ENCODE measurements around the gene SEPTIN3. TPM values are rescaled to one million over a fixed set of nuclear protein-coding genes. Genes with fewer than 3 reads are reported as not detected.
"Not testable (repeated sequence)": the region's sequence is repeated elsewhere in the genome, so short reads cannot be mapped to it uniquely, and the experiment has no call there.

SEPTIN3 gene
- polyA plus RNA-seq, 1 donor = 0.63 TPM

DNA sequence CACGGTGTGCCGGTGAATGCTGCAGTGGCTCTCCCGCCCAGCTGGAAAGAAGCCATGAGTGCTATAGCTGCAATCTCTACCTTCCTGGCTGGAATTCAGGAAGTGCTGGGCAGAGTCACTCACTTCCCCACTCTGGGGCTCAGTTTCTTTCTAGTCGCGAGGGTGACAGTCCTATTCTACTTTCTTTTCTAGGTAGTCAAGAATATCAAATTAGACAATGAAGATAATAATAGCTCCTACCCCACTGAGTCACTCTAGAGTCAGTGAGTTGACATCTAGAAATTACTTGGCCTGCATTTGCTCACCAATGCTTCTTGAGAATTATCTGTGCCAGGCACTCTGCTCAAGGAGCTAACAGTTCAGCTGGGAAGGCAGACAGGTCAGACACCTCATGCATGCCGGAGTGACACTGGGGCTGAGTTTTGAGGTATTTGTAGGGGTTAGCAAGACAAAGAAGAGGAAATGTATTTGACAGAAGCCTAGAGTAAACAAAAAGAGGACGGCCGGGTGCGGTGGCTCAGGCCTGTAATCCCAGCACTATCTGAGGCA lies 25.5 kb upstream of the SEPTIN3 start:
- no peak for DNase-seq

DNA sequence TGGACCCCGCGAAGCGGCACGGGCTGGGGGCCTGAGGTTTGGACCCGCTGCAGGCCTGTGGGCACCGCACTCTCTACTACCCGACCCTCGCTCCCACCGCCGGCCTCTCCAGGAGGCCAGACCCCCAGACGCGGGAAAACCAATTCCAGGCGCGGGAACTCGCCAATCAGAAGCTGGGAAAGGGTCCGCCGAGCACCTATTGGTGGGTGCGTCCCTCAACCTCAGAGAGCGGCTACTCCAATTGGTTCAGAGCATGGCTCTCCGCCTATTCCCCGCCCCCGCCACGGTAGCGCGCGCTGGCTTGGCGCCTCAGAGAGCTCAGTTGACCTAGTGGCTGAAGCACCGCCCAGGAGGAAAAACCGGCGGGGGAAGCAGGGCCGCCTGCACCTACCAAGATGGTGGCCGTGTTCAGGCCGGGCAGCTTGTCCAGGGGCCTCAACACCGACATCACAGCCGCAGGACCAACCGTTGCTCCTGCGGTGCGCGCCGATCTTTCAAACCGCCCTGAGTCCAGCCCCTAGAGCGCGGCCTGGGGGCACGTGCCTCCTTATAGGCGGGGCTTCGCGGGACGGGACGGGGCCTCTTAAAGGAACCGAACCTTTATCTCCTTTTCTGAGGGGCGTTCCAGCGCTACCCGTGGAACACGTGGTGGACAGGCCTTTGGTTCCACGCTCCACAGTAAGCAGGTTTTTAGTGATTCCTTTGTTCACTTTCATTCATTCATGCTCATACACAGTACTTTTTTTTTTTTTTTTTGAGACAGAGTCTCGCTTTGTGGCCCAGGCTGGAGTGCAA lies 22.4 kb upstream of the SEPTIN3 start, which contains the start of gene CENPM:
CENPM (minus strand) TSS at position 524 of the 795 bp plus-strand sequence; CDS start at position 448, 76 bp downstream.
- peak; percentile 94 for DNase-seq

DNA sequence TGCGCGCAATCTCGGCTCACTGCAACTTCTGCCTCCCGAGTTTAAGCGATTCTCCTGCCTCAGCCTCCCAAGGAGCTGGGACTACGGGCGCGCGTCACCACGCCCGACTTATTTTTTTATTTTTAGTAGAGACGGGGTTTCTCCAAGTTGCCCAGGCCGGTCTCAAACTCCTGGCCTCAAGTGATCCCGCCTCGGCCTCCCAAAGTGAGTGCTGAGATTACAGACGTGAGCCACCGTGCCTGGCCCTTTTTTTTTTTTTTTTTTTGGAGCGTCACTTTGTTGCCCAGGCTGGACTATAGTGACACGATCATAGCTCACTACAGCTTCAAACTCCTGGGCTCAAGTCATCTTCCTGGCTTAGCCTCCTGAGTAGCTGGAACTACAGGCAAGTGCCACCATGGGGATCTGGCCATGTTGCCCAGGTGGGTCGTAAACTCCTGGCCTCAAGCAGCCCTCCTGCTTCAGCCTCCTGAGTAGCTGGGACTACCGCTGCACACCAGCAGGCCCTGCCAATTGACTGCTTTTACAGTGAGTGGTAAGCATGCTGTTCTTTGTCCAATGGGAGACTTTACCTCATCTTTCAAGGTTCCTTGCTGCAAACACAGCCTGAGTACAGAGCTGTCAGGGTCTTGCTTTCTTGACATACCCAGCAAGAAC lies 21.7 kb upstream of the SEPTIN3 start:
- no peak for DNase-seq

DNA sequence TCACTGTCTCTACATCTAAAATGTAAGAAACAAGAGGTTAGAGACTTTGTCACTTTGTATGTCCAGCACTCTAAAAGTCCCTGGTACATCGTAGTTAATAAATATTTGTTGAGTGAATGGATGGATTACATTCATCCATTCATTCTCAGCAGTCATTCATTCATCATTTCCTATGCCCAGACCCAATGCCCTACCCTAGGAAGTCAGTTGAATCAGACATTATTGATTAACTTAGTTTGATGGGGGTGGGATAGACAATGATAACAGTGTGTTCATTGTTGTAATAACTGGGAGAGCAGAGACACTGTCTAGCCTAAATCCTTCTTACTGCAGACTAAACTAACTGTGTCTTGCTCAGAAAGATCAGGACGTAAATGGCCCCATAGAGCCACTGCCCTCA lies 21.1 kb upstream of the SEPTIN3 start:
- no peak for DNase-seq

DNA sequence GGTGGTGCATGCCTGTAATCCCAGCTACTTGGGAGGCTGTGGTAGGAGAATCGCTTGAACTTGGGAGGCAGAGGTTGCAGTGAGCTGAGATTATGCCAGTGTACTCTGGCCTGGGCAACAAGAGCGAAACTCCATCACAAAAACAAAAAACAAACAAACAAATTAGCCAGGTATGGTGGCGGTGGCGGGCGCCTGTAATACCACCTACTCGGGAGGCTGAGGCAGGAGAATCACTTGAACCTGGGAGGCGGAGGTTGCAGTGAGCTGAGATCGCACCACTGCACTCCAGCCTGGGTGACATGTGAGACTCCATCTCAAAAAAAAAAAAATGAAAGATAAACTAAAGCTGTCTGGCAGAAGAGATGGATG lies 20.3 kb upstream of the SEPTIN3 start:
- not testable (repeated sequence) for DNase-seq

DNA sequence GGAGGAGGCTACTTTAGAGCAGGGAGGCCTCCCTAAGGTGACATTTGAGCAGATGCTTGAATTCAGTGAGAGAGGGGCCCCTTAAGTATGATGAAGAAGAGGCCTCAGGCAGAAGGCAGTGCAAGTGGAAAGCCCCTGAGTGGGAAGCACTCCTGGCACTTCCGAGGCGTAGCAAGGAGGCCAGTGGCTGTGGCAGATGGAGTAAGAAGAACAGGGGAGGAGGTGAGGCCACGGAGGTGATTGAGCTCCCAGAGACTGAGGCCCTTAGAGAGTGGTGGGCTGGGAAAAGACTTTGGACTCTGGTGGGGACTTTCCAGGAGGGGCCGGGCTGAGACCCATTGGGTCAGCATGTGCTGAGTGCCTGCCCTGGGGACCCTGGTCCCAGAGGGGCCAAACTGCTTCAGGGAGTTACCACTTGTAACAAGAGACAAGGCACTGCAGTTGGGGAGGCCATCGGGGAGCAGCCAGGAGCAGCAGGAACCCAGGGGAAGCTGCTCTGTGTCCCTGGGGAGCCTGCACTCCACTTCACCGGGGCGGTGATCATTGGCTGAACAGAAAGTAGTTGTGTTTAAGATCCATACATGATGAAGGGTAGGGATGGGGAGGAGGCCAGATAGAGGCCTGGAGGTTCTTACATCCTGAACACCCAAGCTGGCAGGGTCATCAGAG lies 19.8 kb upstream of the SEPTIN3 start:
- DNase-seq = no peak

DNA sequence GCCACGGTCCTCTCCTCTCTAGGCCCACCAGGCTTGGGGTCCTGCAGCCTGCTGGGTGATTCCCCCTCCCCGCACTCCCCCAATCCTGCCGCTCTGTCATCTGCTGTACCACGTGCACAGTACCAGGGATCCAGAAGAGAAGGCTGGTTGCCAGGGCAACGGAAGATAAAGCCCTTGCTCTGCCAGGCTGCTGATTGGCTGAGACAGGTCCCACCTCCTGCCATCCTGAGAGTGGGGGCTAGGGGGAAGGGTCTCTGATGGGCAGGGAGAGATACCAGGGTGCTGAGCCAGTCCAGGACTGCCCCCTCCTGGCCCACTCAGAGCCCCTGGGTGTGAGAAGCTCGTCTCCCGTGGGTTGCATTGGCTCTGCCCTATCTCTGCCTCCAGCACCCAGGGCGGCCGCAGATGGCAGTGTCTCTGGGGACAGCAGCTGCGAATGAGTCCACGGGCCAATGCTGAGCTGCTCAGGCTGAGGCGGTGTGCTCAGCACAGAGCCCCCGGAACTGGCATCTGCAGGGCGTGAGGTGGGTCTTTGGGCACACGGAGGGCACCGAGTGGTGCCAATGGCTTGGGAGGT lies 17.3 kb upstream of the SEPTIN3 start, which contains the start of gene SMIM45:
SMIM45 (plus strand) TSS at position 253 of the 577 bp plus-strand sequence.
- no peak for DNase-seq

DNA sequence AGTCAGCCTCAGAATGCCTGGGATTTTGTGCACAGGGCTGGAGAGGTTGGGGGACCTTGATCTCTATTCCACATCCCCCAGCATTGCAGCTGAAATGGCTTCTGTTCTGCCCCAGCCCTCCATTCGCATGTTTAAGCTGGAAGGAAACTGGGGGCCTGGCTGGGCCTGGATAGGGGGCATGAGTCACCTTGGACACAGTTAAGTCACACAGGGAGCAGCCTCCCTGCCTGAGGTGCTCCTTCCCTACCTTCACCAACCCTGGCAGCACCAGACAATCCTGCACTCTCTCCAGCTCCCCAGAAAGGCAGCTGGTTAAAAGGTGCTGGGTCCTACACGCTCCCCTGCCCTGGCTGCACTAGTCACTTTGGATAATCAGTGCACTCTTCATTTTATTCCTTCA lies 16.5 kb upstream of the SEPTIN3 start:
- DNase-seq = no peak

DNA sequence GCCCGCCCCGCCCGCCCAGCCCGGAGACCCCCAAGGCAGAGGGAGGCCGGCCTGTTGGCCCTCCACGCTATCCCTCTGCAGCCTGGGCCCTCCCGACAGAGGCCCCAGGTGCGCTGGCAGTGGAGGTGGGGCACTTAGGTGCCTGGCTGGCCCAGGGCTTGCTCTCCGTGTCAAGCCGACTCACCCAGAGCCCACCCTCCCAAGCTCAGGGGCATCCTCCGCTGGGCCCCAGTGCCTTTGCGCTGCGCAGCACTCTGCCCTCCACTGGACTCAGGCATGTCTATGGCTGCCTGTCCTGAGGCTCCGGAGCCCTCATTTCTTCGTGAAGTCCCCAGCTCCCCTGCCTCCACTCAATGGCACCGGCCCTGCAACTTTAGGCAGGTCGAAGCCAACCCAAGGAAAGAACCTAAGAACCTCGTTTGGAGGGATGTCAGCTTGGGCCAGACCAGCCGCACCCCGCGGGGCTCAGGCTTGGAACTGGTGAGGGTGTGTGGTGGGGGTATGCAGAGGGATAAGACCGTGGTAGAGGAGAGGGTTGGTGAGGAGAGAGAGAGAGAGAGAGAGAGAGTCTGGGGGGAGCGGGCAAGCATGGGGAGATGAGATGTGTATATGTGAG lies 11.2 kb upstream of the SEPTIN3 start:
- no peak for DNase-seq

DNA sequence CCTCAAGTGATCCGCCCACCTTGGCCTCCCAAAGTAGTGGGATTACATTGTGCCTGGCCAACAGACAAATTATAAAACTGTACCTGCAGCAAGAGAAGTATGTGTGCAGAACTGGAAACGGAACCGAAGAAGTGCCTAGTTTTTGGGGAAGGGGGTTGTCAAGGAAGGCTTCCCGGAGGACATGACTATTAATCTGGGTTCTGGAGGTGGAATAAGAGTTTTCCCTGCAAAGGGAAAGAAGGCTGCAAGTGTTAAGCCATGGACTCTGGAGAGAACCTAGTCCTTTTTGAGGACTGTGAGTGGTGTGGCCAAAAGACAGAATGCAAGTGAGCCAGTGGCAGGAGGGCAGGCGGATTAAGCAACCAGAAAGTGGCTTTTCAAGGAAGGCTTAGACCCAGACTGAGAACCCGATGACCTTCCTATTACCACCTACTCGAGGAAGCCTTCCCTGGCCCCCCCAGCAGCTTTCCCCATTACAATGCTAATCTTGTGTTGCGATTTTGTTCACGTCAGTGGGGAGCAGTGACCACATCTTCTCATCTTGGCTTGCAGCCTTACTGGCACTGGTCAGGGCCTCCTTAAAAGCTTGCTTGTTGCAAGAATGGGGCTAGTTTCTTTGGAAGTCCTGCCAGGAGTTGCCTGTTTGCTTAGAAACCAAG lies 5.7 kb upstream of the SEPTIN3 start:
- no peak for DNase-seq

DNA sequence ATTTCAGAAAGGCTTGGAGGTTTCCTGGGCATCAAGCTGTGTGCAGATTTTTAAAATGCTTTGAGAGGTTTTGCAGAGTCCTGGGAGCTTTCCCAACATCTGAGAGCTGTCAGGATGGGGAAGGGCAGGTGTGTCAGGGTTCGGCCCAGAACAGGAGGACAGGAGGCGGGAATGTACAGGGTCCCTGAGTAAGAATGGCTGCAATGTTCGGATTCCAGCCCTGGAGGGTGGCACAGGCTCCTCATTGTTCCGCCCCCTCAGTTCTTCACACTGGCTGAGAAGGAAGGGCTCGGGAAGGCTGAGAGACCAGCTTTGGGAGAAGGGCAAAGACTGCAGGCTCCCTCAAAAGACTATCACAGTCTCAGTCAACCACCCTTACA lies 5.1 kb upstream of the SEPTIN3 start:
- no peak for DNase-seq

DNA sequence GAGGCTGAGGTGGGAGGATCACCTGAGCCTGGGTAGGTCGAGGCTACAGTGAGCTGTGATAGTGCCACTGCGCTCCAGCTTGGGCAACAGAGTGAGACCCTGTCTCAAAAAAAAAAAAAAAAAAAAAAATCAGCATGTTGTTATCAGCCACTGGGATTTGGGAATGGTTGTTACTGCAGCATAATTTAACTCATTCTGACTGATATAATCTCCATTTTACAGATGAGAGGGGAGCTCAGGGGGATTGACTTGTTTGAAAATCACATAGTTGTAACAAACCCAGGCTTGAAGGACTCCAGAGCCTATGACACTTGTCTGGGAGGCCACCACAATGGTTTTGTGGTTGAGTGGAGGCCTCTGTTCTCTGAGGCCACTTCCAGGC lies 3.0 kb upstream of the SEPTIN3 start:
- no peak for DNase-seq

DNA sequence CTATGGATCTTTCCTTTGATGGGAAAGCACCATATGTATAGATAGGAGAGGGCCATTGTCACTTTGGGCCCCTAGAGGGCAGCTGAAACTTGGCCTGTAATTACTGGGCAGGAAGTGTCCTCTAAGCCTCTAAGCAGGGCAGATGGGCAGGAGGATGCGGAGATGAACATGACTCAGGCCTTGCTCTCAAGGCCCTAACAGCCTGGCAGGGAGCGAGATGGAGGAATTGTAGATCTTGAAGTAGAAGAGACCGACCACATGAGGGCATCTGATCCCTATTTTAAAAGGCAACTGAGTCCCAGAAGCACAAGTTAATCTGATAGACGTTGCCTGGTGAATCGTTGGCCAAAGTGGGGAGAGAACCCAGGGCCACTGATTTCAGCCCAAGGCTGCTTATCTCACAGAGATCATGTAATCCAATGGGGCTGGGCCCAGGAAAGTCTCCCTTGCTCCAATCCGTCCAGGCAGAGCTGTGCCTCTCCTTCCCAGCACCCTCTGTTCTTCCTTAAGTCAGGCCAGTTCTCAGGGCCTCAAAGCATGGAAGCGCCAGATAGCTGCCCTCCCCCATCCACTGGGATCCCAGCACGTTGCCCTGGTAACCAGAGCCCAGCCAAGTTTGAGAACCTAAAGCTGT lies 2.5 kb upstream of the SEPTIN3 start:
- peak; percentile 40 for DNase-seq

DNA sequence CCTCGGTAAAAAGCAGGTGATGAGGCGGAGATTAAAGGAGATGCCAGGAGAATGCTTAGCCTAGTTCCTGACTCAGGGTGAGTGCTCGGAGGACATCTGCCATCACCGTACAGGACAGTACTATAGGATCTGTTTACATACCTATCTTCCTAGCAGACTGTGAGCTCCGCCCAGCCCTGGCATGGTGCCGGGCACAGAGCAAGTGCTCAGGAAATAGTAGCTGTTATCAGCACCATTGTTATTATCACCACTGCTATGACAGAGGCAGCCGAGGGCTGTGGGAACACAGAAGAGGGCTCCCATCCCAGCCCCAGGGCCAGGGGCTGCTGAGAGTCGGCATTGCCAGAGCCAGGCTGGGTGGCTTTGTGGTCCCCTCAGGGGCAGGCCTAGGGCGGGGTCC lies 642 bp upstream of the SEPTIN3 start:
- DNase-seq = no peak

DNA sequence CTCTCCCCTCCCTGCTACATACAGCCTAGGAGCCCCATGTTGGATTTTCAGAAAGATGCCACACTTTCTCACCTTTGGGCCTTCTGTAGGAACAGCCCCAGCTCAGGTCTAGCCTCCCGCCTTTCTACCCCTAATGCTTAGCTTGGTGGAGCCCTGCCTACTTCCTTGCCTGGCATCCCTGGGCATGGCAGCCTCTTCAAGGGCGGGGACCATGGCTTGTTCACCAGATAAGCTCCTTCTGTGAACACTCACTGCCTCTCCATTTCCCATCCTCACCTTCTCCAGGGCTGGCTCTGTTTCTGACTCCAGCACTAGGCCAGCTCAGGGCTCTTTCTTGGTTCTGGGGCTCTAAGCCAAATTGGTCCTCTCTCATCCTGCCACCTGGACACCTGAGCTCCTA lies 1.4 kb downstream of the SEPTIN3 start:
- DNase-seq = no peak

DNA sequence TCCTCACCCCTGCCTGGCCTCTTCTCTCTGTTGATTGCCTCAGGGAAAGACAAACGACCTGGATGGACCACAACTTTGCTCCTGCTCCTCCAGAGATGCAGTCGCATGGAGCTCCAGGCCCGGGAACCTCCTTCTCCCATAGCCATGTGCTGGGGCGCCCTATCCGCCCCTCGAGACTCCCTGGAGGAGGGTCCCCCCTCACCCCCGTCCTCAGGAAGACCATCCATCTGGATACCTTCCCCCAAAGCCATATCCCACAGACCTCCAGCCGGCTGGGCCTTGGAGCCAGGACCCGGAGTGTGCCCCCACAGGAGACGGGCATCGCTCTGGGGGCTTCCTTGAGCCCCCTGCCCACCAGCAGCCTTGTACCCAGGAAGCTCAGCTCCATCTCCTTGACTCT lies 2.2 kb downstream of the SEPTIN3 start:
- no peak for DNase-seq

DNA sequence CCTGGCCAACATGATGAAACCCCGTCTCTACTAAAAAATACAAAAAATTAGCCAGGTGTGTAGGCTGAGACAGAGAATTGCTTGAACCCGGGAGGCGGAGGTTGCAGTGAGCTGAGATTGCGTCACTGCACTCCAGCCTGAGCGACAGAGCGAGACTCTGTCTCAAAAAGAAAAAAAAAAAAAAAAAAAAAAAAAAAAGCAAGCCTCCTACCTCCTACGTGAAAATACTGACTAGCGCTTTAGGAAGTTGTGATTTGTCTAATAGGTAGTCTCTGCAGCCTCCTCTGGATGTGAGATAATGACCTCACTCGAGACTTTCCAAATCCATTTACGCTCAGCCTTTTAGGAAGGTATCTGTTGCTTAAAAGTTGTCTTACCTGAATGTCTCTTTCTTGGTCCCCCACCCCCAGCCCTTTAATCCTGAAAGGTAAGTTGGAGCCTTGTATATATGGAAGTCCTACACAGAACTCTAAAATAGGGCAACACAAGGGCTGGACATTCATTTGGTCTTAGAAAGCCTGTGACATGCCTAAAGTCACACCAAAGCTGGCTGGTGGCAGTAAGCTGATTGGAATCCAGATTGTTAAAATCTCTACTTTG lies 5.5 kb downstream of the SEPTIN3 start:
- no peak for DNase-seq

DNA sequence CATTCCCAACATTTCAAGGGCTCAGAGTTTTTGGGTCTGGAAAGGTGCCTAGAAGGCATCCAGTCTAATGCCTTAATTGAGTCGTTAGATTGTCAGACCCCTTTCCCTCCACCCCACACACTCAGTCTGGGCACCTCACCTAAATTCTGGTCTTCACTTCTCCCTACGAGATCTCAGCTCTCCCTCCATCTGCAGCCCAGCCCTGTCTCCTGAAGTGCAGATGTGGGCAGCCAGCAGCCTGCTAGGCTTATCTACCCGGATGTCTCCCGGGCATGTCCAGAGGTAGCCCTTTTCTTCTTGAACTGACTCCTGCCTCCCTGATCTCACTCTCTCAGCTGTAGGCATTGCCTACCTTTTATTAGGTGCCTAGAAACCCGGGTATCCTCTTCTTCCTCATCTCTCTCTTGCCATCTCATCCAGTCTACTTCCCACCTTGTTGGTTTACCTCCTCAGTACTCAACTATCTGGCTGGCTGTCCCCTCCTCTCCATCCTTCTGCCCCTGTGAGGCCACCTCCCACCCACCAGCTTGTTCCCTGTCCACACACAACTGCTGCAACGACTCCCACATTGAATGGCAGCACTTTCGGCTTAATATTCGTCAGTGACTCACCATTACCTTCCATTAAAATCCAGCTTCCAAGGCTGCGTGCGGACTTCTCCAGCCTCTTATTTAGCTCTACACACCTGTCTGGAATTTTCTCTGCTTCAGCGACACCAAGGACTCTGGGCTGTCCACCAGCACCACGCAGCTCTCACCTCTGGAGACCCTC lies 6.2 kb downstream of the SEPTIN3 start:
- no peak for DNase-seq

DNA sequence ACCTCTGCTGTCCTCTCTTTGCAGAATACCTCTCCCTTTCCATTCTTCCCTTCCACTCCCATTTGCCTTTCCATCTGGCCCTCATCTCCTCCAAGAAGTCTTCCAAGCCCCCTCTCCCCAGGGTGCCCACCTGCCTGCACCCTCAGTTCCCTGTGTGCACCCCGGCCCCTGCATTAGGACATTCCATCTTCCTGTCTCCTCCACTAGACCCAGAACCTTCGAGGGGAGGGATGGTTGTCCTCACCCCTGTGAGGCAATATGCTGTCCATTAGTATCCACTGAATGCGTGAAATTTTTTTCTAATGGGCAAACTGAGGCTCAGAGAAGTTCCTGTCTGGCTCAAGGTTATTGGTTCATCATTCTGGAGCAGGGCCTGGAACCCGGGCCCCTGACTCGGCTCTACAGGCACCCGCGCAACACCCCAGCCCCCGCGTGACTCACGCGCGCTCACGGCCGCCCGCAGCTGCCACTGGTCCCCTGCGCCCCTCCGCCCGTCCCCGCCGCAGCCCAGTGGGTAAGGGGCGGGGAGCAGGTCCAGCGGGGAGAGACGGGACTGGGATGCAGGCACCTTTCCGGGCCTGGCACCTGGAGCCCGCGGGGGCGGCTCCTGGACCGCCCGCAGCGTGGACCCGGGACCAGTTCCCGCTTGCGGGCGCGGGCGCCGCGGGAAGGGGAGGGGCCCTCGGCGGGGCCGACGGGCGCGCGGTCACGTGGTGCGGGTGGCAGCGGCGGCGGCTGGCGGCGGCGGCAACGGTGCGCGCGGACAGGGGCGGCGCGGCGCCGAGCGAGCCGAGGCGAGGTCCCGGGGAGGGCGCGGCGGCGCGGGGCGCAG lies 7.0 kb downstream of the SEPTIN3 start:
- DNase-seq = no peak
